HepG2 (cell line): ENCODE results near the gene NUDT21. TPM values are rescaled to one million over a fixed set of nuclear protein-coding genes. Genes with fewer than 3 reads are reported as not detected.

ENCODE experiments used
- ATAC-seq: fragments of 200-7000 bp; cut with Tn5 transposase; 3 replicates; pipeline ENCODE4 v1.9.1; 2020; ENCODE audit warnings: mild to moderate bottlenecking, moderate library complexity
- BruUV-seq: library from RNA; stranded (reverse); fragments of 400-500 nt; replicated peaks from 2 replicates; lab custom pipeline; 2021; lab: Mats Ljungman, UMichigan
- CTCF ChIA-PET: fragments of 300-600 bp; formaldehyde crosslinking; extraction: SDS; loops from one replicate; lab custom pipeline; 2021; ENCODE audit warnings: low total read pairs, inconsistent platforms, low intra/inter-chr PET ratio; lab: Yijun Ruan, JAX
- POLR2A ChIA-PET: fragments of 350-600 bp; sonication (Branson Sonifier 250); formaldehyde crosslinking; loops from one replicate; lab custom pipeline; 2020; ENCODE audit warnings: antibody characterized with exemption, inconsistent platforms; lab: Yijun Ruan, JAX
- DNase-seq: peaks from one replicate; pipeline ENCODE4 v3.0.0-alpha.2; 2015; ENCODE audit warnings: low spot score
- FAIRE-seq: peaks from 3 replicates; lab custom pipeline; 2011; peaks lifted over from hg19 to GRCh38; lab: Jason Lieb, UNC
- H2AFZ ChIP-seq: one replicate; pipeline ENCODE4 v1.6.1; 2011; ENCODE audit warnings: low read length, inconsistent platforms
- H3K27ac ChIP-seq: fragments of 300-600 bp; 3 replicates; pipeline ENCODE4 v1.8.0; 2011; ENCODE audit warnings: mixed run types, mild to moderate bottlenecking, mixed read lengths, low read length, inconsistent platforms; ENCODE audit not compliant: insufficient read depth; ENCODE audit errors: extremely low read length
- H3K27me3 ChIP-seq, 2 experiments: fragments of 200-600 bp in 1 of 2; 2 replicates in 1 of 2; 3 replicates in 1 of 2; pipeline versions ENCODE4 v1.6.0 to v1.8.0; 2011; ENCODE audit warnings: low read length in 2 of 2, mild to moderate bottlenecking in 2 of 2, moderate library complexity in 2 of 2, inconsistent platforms in 1 of 2; ENCODE audit not compliant: insufficient read depth in 2 of 2, control insufficient read depth in 1 of 2
- H3K36me3 ChIP-seq, 2 experiments: fragments of 200-600 bp in 1 of 2; replicated peaks in 1 of 2; 2 replicates in 1 of 2; 3 replicates in 1 of 2; pipeline versions ENCODE4 v1.5.1 to v1.8.0; 2011; ENCODE audit warnings: low read length in 2 of 2, inconsistent platforms in 1 of 2; ENCODE audit not compliant: insufficient read depth in 2 of 2, control insufficient read depth in 1 of 2
- H3K4me1 ChIP-seq: 2 replicates; pipeline ENCODE4 v1.5.1; 2012; ENCODE audit warnings: low read length, inconsistent platforms; ENCODE audit not compliant: insufficient read depth
- H3K4me2 ChIP-seq: 2 replicates; pipeline ENCODE4 v1.6.0; 2011; ENCODE audit warnings: low read depth, low read length, inconsistent platforms
- H3K4me3 ChIP-seq, 3 experiments: fragments of 200-600 bp in 1 of 3; sonication (generic), shearing (Covaris generic) in 1 of 3; replicated peaks in 1 of 3; 2 replicates each; pipeline ENCODE4 v1.5.1; 2011 to 2016; ENCODE audit warnings: low read length in 3 of 3, inconsistent platforms in 2 of 3, low read depth in 2 of 3, mild to moderate bottlenecking in 2 of 3, control low read depth in 1 of 3, mixed read lengths in 1 of 3; ENCODE audit not compliant: insufficient read depth in 1 of 3
- H3K79me2 ChIP-seq: one replicate; pipeline ENCODE4 v1.6.1; 2011; ENCODE audit warnings: low read length, inconsistent platforms; ENCODE audit not compliant: insufficient read depth
- H3K9ac ChIP-seq: 2 replicates; pipeline ENCODE4 v1.6.0; 2011; ENCODE audit warnings: mild to moderate bottlenecking, low read depth, low read length, inconsistent platforms; ENCODE audit not compliant: insufficient read depth
- H3K9me3 ChIP-seq: 2 replicates; pipeline ENCODE4 v1.5.1; 2012; ENCODE audit warnings: mild to moderate bottlenecking, low read length
- H4K20me1 ChIP-seq: 2 replicates; pipeline ENCODE4 v1.6.0; 2011; ENCODE audit warnings: inconsistent platforms, mild to moderate bottlenecking, low read length, moderate library complexity; ENCODE audit not compliant: insufficient read depth
- CCAR2 ChIP-seq: fragments of 200-400 bp; formaldehyde crosslinking; optimal IDR thresholded peaks from 2 replicates; pipeline ENCODE3; 2018; ENCODE audit warnings: low read depth, mild to moderate bottlenecking, low read length, moderate library complexity
- ELF1 ChIP-seq: sonication (generic); formaldehyde crosslinking; IDR thresholded peaks from 2 replicates; pipeline ENCODE4 v1.4.0; 2020; ENCODE audit warnings: missing genetic modification reagents
- GPN1 ChIP-seq: sonication (generic); formaldehyde crosslinking; IDR thresholded peaks from 2 replicates; pipeline ENCODE4 v1.5.1; 2020; ENCODE audit warnings: missing genetic modification reagents, borderline replicate concordance
- JDP2 ChIP-seq: sonication (generic); formaldehyde crosslinking; IDR thresholded peaks from 2 replicates; pipeline ENCODE4 v1.8.1; 2022; ENCODE audit warnings: missing genetic modification reagents, borderline replicate concordance
- KDM4B ChIP-seq: sonication (generic); formaldehyde crosslinking; IDR thresholded peaks from 2 replicates; pipeline ENCODE4 v1.4.0; 2020; ENCODE audit warnings: missing genetic modification reagents
- MBNL3 ChIP-seq: fragments of 250-450 bp; sonication (Bioruptor Pico); conservative IDR thresholded peaks from 2 replicates; pipeline ENCODE4 v1.8.0; 2022; ENCODE audit warnings: mild to moderate bottlenecking, inconsistent platforms
- NFE2 ChIP-seq: sonication (generic); formaldehyde crosslinking; IDR thresholded peaks from 2 replicates; pipeline ENCODE4 v1.4.0; 2020; ENCODE audit warnings: missing genetic modification reagents
- PAX8 ChIP-seq: sonication (generic); formaldehyde crosslinking; IDR thresholded peaks from 2 replicates; pipeline ENCODE4 v1.8.0; 2022; ENCODE audit warnings: mild to moderate bottlenecking, missing genetic modification reagents, borderline replicate concordance
- RORA ChIP-seq: sonication (generic); formaldehyde crosslinking; IDR thresholded peaks from 2 replicates; pipeline ENCODE4 v1.5.0; 2020; ENCODE audit warnings: mild to moderate bottlenecking, missing genetic modification reagents, moderate library complexity
- SMARCC2 ChIP-seq: fragments of 450-650 bp; IDR thresholded peaks from 2 replicates; pipeline ENCODE4 v1.6.1; 2017; ENCODE audit warnings: antibody characterized with exemption, mild to moderate bottlenecking
- TCF7 ChIP-seq: sonication (generic); IDR thresholded peaks from 2 replicates; pipeline ENCODE4 v1.6.1; 2016; ENCODE audit warnings: antibody characterized with exemption, low read depth
- TIGD3 ChIP-seq: sonication (generic); formaldehyde crosslinking; IDR thresholded peaks from 2 replicates; pipeline ENCODE4 v1.5.1; 2020; ENCODE audit warnings: mild to moderate bottlenecking, missing genetic modification reagents, borderline replicate concordance
- ZBTB38 ChIP-seq: sonication (generic); formaldehyde crosslinking; IDR thresholded peaks from 2 replicates; pipeline ENCODE4 v1.5.1; 2020; ENCODE audit warnings: mild to moderate bottlenecking, missing genetic modification reagents
- ZNF775 ChIP-seq: sonication (generic); formaldehyde crosslinking; IDR thresholded peaks from 2 replicates; pipeline ENCODE4 v1.4.0; 2020; ENCODE audit warnings: missing genetic modification reagents, mild to moderate bottlenecking, moderate library complexity, borderline replicate concordance
- WGBS: methylation state at CpG from one replicate; pipeline ENCODE4 v1.1.6; 2017; ENCODE audit warnings: low lambda C conversion rate; 5-methylcytosine and 5-hydroxymethylcytosine counted together
- in situ Hi-C: cut with HindIII; loops from 2 replicates; pipeline ENCODE4 v1.10.0; 2017; ENCODE audit warnings: low pct_unique_long_range_greater_than_20kb; ENCODE audit not compliant: extremely low pct_ligation_motif_present
- intact Hi-C: fragments of 100-400 bp; cut with micrococcal nuclease; formaldehyde crosslinking; loops from one replicate; pipeline ENCODE4 v1.10.0; 2022; ENCODE audit not compliant: unreplicated experiment
- polyA plus RNA-seq, 8 experiments: library from polyadenylated mRNA; depleted of rRNA in 3 of 8; stranded (reverse) in 7 of 8; unstranded in 1 of 8; fragments of >200 nt; fragmentation: Illumina TruSeq in 4 of 8; extraction: Trizol in 4 of 8; gene quantifications; 2 replicates each; pipeline versions ENCODE4 v1.2.1 to v1.2.3, GENCODE V29; 2011 to 2016; ENCODE audit warnings: low read depth in 4 of 8, missing spikeins in 1 of 8, mixed read lengths in 1 of 8; ENCODE audit not compliant: insufficient read depth in 1 of 8
- total RNA-seq, 5 experiments: library from RNA; depleted of rRNA; stranded (reverse); fragments of >200 nt; fragmentation: Illumina TruSeq; extraction: Trizol; gene quantifications; 2 replicates each; pipeline ENCODE4 v1.2.3, GENCODE V29; 2016; ENCODE audit warnings: low read depth in 1 of 5

The NUDT21 gene
- total and polyA plus RNA-seq, 2 of the 13 experiments (the other 11 are each of a cell fraction or from before 2014, with no cell fraction given): 177 to 210 TPM

GRCh38 chr16:56491657-56492261 lies 40.6 kb upstream of the NUDT21 start:
- Histone ChIP-seq H3K9me3 (no peaks in the 10 kb centered on the region), H3K4me2 (no peak overlapping the region), H3K4me3 (no peak overlapping the region), H3K4me1 (peaks cover 11% of the 10 kb centered on the region), H2AFZ (no peak overlapping the region), H3K27me3 (no peaks in the 10 kb centered on the region)
- WGBS: 92% methylated on average over 4 of the region's 4 CpGs
- in situ Hi-C loops: no loop called here
- TF ChIP-seq TIGD3 (CRISPR knock-in tag) (no peak), KDM4B (CRISPR knock-in tag) (no peak), RORA (CRISPR knock-in tag) (no peak), ZNF775 (no peak), PAX8 (no peak), GPN1 (CRISPR knock-in tag) (no peak), CCAR2 (no peak), NFE2 (CRISPR knock-in tag) (no peak), ZBTB38 (CRISPR knock-in tag) (no peak), ELF1 (CRISPR knock-in tag) (no peak), TCF7 (no peak), SMARCC2 (no peak), MBNL3 (CRISPR knock-in tag) (no peak), JDP2 (no peak)
- TF ChIP-seq, all 625 proteins: peak for 0
- no peaks in the 10 kb centered on the region; a peak in 1 of 5 replicates for H3K36me3 ChIP-seq
- ChIA-PET POLR2A (no interaction called here), CTCF (no interaction called here)
- FAIRE-seq (no peak), DNase-seq (no peak), ATAC-seq (no peak)
- no peak overlapping the region for H3K27ac ChIP-seq
- BruUV-seq: no TSS peak
- H4K20me1 ChIP-seq: no peaks in the 10 kb centered on the region
- H3K79me2 ChIP-seq: no peaks in the 10 kb centered on the region
- no peak overlapping the region for H3K9ac ChIP-seq
- intact Hi-C loops: no loop called here
